Suprapubic skin (tissue), 4 donors: ENCODE data around the gene MCMBP. TPM values are rescaled to one million over a fixed set of nuclear protein-coding genes. Genes with fewer than 3 reads are reported as not detected.

Source experiments
- DNase-seq, 2 donors: peaks; one replicate each; pipeline ENCODE4 v3.0.0-alpha.2; 2019; ENCODE audit warnings: low spot score in 2 of 2
- H3K27ac ChIP-seq: fragments of 200-600 bp; sonication (generic); one replicate; pipeline ENCODE4 v1.5.1; 2019
- H3K27me3 ChIP-seq: fragments of 200-600 bp; sonication (generic); one replicate; pipeline ENCODE4 v1.5.1; 2019
- H3K36me3 ChIP-seq: fragments of 200-600 bp; sonication (generic); one replicate; pipeline ENCODE4 v1.5.1; 2019
- H3K4me1 ChIP-seq: fragments of 200-600 bp; sonication (generic); one replicate; pipeline ENCODE4 v1.5.1; 2019
- H3K4me3 ChIP-seq: fragments of 200-600 bp; sonication (generic); one replicate; pipeline ENCODE4 v1.5.1; 2019; ENCODE audit warnings: mild to moderate bottlenecking
- H3K9me3 ChIP-seq: fragments of 200-600 bp; sonication (generic); one replicate; pipeline ENCODE4 v1.5.1; 2019
- EP300 ChIP-seq: sonication (generic); formaldehyde crosslinking; IDR thresholded peaks from one replicate; pipeline ENCODE4 v1.6.1; 2017; ENCODE audit warnings: antibody characterized with exemption
- POLR2A ChIP-seq, 2 donors: fragments of 450-650 bp; IDR thresholded peaks; one replicate each; pipeline ENCODE4 v1.6.1; 2017; ENCODE audit warnings: antibody characterized with exemption in 2 of 2, mild to moderate bottlenecking in 2 of 2, moderate library complexity in 2 of 2
- POLR2AphosphoS5 ChIP-seq, 3 donors: sonication (generic); formaldehyde crosslinking; IDR thresholded peaks; one replicate each; pipeline ENCODE4 v1.6.1; 2017; ENCODE audit warnings: antibody characterized with exemption in 3 of 3
- WGBS: methylation state at CpG from one replicate; pipeline ENCODE4 v1.1.5; 2018; 5-methylcytosine and 5-hydroxymethylcytosine counted together
- total RNA-seq, 4 donors: library from RNA; depleted of rRNA; stranded (reverse); fragments of >200 nt; gene quantifications; one replicate each; pipeline ENCODE4 v1.1.0, GENCODE V29; 2016
- TF ChIP-seq, protein P1 (sequence below), 2 donors: fragments of 200-600 bp in 1 of 2; fragments of 450-650 bp in 1 of 2; sonication (generic) in 1 of 2; IDR thresholded peaks; one replicate each; pipeline ENCODE4 v1.5.1; 2016 to 2019; ENCODE audit warnings: antibody characterized with exemption in 2 of 2, mild to moderate bottlenecking in 1 of 2, moderate library complexity in 1 of 2

MCMBP gene
- total RNA-seq, 4 donors from 2014 or later = 38.1 to 57.3 (median 55.4) TPM

DNA sequence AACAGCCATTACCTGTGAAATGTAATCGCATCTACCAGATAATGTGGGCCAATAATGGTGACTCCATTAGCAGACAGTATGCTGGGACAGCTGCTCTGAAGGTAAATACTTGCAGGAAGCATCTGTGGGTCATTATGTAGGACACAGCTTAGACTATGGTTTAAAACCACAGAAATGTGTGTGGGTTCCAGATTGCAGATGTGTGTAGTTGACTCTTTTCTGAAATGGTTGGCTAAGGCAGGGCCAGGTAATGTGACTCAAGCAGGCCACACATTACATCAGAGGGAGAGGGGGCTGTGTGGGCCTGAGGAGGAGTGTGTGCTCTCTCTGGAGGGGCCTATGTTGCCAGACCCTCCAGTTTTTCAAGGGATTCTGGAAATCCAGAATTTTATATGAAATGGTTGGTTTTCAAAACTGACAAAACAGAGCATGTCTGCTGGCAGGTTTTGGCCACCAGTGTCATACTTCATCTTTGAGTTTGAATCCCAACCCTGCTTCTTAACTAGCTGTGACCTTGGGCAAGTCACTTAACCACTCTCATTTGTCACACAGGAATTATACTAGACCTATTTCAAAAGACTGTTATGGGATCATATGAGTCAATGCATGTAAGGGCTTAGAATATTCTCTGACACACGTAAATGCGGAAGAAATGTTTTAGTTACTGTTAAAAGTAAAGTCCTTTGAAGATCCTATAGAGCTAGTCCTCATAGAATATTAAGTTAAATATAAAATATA lies 64.5 kb downstream of the MCMBP start:
- Histone ChIP-seq H3K4me1 (no peaks in the 10 kb centered on the region), H3K27me3 (no peaks in the 10 kb centered on the region), H3K9me3 (no peaks in the 10 kb centered on the region), H3K4me3 (no peak overlapping the region), H3K27ac (no peak overlapping the region), H3K36me3 (peaks cover 14% of the 10 kb centered on the region)
- WGBS = 91% methylated on average over 3 of the region's 3 CpGs
- no peak for DNase-seq
- TF ChIP-seq EP300 (no peak), POLR2A (IDR thresholded peaks at IDR 0.05) (no peak), POLR2AphosphoS5 (IDR thresholded peaks at IDR 0.05) (no peak)
- TF ChIP-seq, protein P1, sequence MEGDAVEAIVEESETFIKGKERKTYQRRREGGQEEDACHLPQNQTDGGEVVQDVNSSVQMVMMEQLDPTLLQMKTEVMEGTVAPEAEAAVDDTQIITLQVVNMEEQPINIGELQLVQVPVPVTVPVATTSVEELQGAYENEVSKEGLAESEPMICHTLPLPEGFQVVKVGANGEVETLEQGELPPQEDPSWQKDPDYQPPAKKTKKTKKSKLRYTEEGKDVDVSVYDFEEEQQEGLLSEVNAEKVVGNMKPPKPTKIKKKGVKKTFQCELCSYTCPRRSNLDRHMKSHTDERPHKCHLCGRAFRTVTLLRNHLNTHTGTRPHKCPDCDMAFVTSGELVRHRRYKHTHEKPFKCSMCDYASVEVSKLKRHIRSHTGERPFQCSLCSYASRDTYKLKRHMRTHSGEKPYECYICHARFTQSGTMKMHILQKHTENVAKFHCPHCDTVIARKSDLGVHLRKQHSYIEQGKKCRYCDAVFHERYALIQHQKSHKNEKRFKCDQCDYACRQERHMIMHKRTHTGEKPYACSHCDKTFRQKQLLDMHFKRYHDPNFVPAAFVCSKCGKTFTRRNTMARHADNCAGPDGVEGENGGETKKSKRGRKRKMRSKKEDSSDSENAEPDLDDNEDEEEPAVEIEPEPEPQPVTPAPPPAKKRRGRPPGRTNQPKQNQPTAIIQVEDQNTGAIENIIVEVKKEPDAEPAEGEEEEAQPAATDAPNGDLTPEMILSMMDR (IDR thresholded peaks at IDR 0.05) = no peak

DNA sequence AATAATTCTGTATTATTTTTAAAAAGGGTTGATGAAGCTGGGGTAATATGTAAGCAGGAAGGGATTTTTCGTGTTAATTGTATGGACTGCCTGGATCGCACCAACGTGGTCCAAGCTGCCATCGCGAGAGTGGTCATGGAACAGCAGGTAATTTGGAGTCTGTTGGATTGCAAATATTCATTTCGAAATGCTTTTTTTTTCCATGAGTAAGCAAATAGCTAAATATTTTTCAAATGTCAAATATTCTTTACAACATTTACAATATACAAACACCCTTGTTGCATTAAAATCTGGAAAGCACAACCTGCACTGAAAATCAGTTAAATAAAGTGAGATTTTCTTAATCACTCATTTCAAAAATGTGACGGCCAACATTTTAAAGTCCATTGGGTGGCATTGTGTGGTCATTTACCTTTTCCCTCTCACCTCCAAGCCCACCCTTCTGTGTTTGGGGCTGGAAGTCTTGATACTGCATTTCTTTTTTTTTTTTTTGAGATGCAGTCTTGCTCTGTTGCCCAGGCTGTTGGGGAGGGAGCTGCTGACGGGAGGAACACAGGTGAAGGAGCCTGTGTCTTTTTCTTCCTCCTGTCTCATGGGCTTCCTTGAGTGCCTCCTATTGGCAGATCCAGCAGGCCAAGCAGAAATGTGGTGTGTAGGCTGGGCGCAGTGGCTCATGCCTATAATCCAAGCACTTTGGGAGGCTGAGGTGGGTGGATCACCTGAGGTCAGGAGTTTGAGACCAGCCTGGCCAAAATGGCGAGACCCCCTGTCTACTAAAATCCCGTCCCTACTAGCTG lies 66.1 kb downstream of the MCMBP start:
- H3K36me3 ChIP-seq = peaks cover 14% of the 10 kb centered on the region
- TF ChIP-seq POLR2A (IDR thresholded peaks at IDR 0.05) = no peak
- no peak for DNase-seq
- H3K4me3 ChIP-seq = no peak overlapping the region
- no peaks in the 10 kb centered on the region for H3K27me3 ChIP-seq
- no peak overlapping the region for H3K27ac ChIP-seq
- no peaks in the 10 kb centered on the region for H3K4me1 ChIP-seq
- WGBS = 97% methylated on average over 11 of the region's 11 CpGs
- H3K9me3 ChIP-seq = no peaks in the 10 kb centered on the region

DNA sequence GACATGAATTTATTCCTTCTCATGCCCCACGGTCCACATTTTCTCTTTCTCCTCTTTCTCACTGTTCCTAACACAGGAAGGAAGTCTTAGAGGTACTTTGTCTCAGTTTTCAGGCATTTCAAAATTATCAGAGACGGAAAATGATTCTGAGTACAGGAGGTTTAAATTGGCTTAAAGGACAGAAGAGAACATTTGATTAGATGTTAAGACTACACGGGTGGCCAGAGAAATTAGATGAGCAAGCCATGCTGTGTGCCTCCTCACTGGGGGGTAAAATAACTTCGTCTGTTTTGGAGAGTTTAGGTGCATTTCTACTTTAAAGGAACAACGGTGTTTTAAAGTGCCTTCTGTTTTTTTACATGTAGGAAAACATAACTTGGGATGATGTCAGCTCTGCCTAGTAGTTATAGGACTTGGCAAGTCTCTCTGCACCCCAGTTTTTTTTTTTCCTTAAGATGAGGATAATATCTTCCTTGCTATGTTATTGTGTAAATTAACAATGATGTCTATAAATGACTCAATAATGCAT lies 66.9 kb downstream of the MCMBP start:
- no peaks in the 10 kb centered on the region for H3K4me1 ChIP-seq
- no peaks in the 10 kb centered on the region for H3K27me3 ChIP-seq
- H3K4me3 ChIP-seq = no peak overlapping the region
- TF ChIP-seq POLR2A (IDR thresholded peaks at IDR 0.05) (no peak), EP300 (no peak), POLR2AphosphoS5 (IDR thresholded peaks at IDR 0.05) (no peak)
- TF ChIP-seq, protein P1 (IDR thresholded peaks at IDR 0.05) = no peak
- no peaks in the 10 kb centered on the region for H3K9me3 ChIP-seq
- DNase-seq = no peak
- 82% methylated on average over 5 of the region's 5 CpGs for WGBS
- peaks cover 14% of the 10 kb centered on the region for H3K36me3 ChIP-seq
- H3K27ac ChIP-seq = no peak overlapping the region

DNA sequence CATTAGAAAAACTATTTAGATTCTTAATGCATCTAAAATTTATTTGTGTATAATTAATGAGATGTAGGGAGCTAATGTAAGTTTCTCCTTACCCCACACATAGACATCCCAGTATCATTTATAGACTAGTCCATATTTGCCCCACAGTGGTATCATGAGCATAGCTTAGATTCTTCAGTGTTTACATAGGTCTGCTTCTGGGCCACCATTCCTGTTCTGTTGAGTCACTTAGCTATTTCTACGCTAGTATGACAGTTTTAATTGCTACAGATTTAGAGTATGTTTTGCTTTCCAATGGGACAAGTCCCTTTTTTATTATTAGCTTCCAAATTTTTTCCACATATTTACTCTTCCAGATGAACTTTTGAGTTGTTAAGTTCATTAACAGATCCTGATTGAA lies 69.4 kb downstream of the MCMBP start:
- H3K4me3 ChIP-seq = no peak overlapping the region
- no peak overlapping the region for H3K27ac ChIP-seq
- no peak for TF ChIP-seq POLR2AphosphoS5 (IDR thresholded peaks at IDR 0.05)
- no peak for TF ChIP-seq EP300
- no peak for TF ChIP-seq POLR2A (IDR thresholded peaks at IDR 0.05)
- TF ChIP-seq, protein P1 (IDR thresholded peaks at IDR 0.05) = no peak
- peaks cover 14% of the 10 kb centered on the region for H3K36me3 ChIP-seq
- H3K9me3 ChIP-seq = no peaks in the 10 kb centered on the region
- DNase-seq = no peak
- no peaks in the 10 kb centered on the region for H3K4me1 ChIP-seq
- 92% methylated on average over 1 of the region's 1 CpG for WGBS
- no peaks in the 10 kb centered on the region for H3K27me3 ChIP-seq

DNA sequence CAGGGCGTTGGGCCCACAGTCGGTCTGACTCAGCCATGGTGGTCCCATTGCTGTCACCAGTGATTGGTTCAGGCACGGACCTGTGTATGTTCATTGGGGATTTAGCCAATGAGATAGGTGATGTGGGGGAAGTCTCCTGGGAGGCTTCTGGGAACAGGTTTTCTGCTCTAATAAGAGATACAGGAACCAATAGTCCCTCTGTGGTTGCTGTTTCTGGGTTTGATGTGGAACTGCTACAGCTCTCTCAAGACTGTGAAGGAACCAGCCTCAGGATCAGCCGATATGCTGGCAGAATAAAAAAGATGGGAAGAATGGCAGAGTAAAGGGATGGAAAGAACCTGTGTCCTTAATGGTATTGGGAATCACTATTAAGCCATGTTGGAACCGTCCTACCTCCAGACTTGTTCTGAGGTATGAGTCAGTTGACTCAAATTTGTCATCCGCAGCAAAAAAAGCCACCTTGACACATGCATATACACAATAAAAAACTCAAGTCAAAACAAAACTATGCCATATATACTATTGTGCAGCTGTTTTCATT lies 70.6 kb downstream of the MCMBP start:
- peaks cover 8% of the 10 kb centered on the region for H3K36me3 ChIP-seq
- H3K4me3 ChIP-seq = no peak overlapping the region
- DNase-seq = no peak
- no peak overlapping the region for H3K27ac ChIP-seq
- TF ChIP-seq, protein P1 (IDR thresholded peaks at IDR 0.05) = no peak
- TF ChIP-seq POLR2AphosphoS5 (IDR thresholded peaks at IDR 0.05) (no peak), EP300 (no peak), POLR2A (IDR thresholded peaks at IDR 0.05) (no peak)
- no peaks in the 10 kb centered on the region for H3K4me1 ChIP-seq
- H3K9me3 ChIP-seq = no peaks in the 10 kb centered on the region
- 88% methylated on average over 6 of the region's 6 CpGs for WGBS
- H3K27me3 ChIP-seq = no peaks in the 10 kb centered on the region
